GM23248 (cell line): Measurements from ENCODE around the gene EXOSC1. TPM values are rescaled to one million over a fixed set of nuclear protein-coding genes. Genes with fewer than 3 reads are reported as not detected.
"Not testable (repeated sequence)": the region's sequence is repeated elsewhere in the genome, so short reads cannot be mapped to it uniquely, and the experiment has no call there.

Source experiments
- DNase-seq: peaks from one replicate; pipeline ENCODE4 v3.0.0-alpha.2; 2015
- H2AFZ ChIP-seq: fragments of 200-600 bp; sonication (generic); 2 replicates; pipeline ENCODE4 v1.6.1; 2016; ENCODE audit warnings: antibody characterized with exemption
- H3F3A ChIP-seq: fragments of 200-600 bp; sonication (generic); 2 replicates; pipeline ENCODE4 v1.6.1; 2016; ENCODE audit warnings: mild to moderate bottlenecking, antibody characterized with exemption, mixed run types; ENCODE audit not compliant: insufficient read depth
- H3K27ac ChIP-seq: fragments of 200-600 bp; sonication (generic); 2 replicates; pipeline ENCODE4 v1.5.1; 2016; ENCODE audit warnings: mild to moderate bottlenecking
- H3K27me3 ChIP-seq: fragments of 200-600 bp; sonication (generic); replicated peaks from 2 replicates; pipeline ENCODE4 v1.6.1; 2016; ENCODE audit warnings: mild to moderate bottlenecking; ENCODE audit not compliant: insufficient read depth
- H3K36me3 ChIP-seq: fragments of 200-600 bp; sonication (generic); 2 replicates; pipeline ENCODE4 v1.6.1; 2016; ENCODE audit warnings: low read depth, mild to moderate bottlenecking
- H3K4me1 ChIP-seq: fragments of 200-600 bp; sonication (generic); 2 replicates; pipeline ENCODE4 v1.6.1; 2016; ENCODE audit warnings: mild to moderate bottlenecking; ENCODE audit not compliant: insufficient read depth
- H3K4me2 ChIP-seq: fragments of 200-600 bp; sonication (generic); one replicate; pipeline ENCODE4 v1.6.1; 2016; ENCODE audit warnings: mild to moderate bottlenecking; ENCODE audit not compliant: unreplicated experiment
- H3K4me3 ChIP-seq: fragments of 200-600 bp; sonication (generic); 2 replicates; pipeline ENCODE4 v1.5.1; 2016; ENCODE audit warnings: mild to moderate bottlenecking
- H3K79me2 ChIP-seq: fragments of 200-600 bp; sonication (generic); 2 replicates; pipeline ENCODE4 v1.6.1; 2016; ENCODE audit warnings: mild to moderate bottlenecking; ENCODE audit not compliant: insufficient read depth
- H3K9ac ChIP-seq: fragments of 200-600 bp; sonication (generic); 2 replicates; pipeline ENCODE4 v1.6.1; 2016; ENCODE audit warnings: mild to moderate bottlenecking
- H3K9me2 ChIP-seq: fragments of 200-600 bp; sonication (generic); 2 replicates; pipeline ENCODE4 v1.6.1; 2016; ENCODE audit warnings: mixed run types, mild to moderate bottlenecking, moderate library complexity; ENCODE audit not compliant: insufficient read depth
- H3K9me3 ChIP-seq: fragments of 200-600 bp; sonication (generic); one replicate; pipeline ENCODE4 v1.6.1; 2017; ENCODE audit warnings: low read depth
- H4K20me1 ChIP-seq: fragments of 200-600 bp; sonication (generic); 2 replicates; pipeline ENCODE4 v1.6.0; 2016; ENCODE audit not compliant: insufficient read depth
- EZH2 ChIP-seq: fragments of 200-600 bp; sonication (generic); IDR thresholded peaks from 2 replicates; pipeline ENCODE4 v1.6.1; 2018; ENCODE audit warnings: antibody characterized with exemption, mild to moderate bottlenecking; ENCODE audit not compliant: insufficient read depth, poor library complexity, severe bottlenecking
- EZH2phosphoT487 ChIP-seq: fragments of 200-600 bp; sonication (generic); IDR thresholded peaks from 2 replicates; pipeline ENCODE4 v1.6.1; 2018; ENCODE audit warnings: antibody characterized with exemption, moderate library complexity, mild to moderate bottlenecking, low read depth; ENCODE audit not compliant: insufficient read depth
- WGBS, 2 experiments: methylation state at CpG; one replicate each; pipeline ENCODE4 v1.1.6; 2015 to 2017; ENCODE audit warnings: low lambda C conversion rate in 2 of 2, low coverage in 1 of 2; ENCODE audit errors: missing lambda C conversion rate in 2 of 2; 5-methylcytosine and 5-hydroxymethylcytosine counted together
- in situ Hi-C: fragments of 300-500 bp; cut with MboI; formaldehyde crosslinking; loops from 2 replicates; pipeline ENCODE4 v1.15.0; 2020
- polyA plus RNA-seq: library from polyadenylated mRNA; unstranded; fragments of >200 nt; fragmentation: Nextera tagmentation; extraction: Ambion mirVana; gene quantifications from 2 replicates; pipeline ENCODE4 v1.2.1, GENCODE V29; 2016
- total RNA-seq: library from RNA; depleted of rRNA; stranded (reverse); fragments of >200 nt; shearing (Covaris generic); gene quantifications from 2 replicates; pipeline ENCODE4 v1.2.3, GENCODE V29; 2014

EXOSC1 gene
- total and polyA plus RNA-seq, 2 experiments from 2014 or later, result 46.8 to 56.6 TPM

GRCh38 chr10:97427571-97428179 is 18.1 kb downstream of the EXOSC1 start:
- Histone ChIP-seq H3K4me2 (peak overlapping the region; percentile 95), H3K9ac (peak overlapping the region; percentile 84), H2AFZ (no peak overlapping the region), H4K20me1 (no peaks in the 10 kb centered on the region; the same call in 1 of the 2 replicates), H3K79me2 (peaks cover 61% of the 10 kb centered on the region), H3K27ac (peak overlapping the region; percentile 91), H3K27me3 (no peaks in the 10 kb centered on the region), H3K4me3 (peak overlapping the region; percentile 88), H3F3A (peaks cover 76% of the 10 kb centered on the region), H3K9me2 (no peaks in the 10 kb centered on the region), H3K36me3 (peaks cover 28% of the 10 kb centered on the region), H3K4me1 (peaks cover 36% of the 10 kb centered on the region), H3K9me3 (no peaks in the 10 kb centered on the region)
- TF ChIP-seq EZH2phosphoT487, result no peak
- peak; percentile 70 for DNase-seq
- WGBS, 2 experiments, result 1 to 3% methylated on average over 9 of the region's 9 CpGs
- in situ Hi-C loops, result no loop called here

DNA sequence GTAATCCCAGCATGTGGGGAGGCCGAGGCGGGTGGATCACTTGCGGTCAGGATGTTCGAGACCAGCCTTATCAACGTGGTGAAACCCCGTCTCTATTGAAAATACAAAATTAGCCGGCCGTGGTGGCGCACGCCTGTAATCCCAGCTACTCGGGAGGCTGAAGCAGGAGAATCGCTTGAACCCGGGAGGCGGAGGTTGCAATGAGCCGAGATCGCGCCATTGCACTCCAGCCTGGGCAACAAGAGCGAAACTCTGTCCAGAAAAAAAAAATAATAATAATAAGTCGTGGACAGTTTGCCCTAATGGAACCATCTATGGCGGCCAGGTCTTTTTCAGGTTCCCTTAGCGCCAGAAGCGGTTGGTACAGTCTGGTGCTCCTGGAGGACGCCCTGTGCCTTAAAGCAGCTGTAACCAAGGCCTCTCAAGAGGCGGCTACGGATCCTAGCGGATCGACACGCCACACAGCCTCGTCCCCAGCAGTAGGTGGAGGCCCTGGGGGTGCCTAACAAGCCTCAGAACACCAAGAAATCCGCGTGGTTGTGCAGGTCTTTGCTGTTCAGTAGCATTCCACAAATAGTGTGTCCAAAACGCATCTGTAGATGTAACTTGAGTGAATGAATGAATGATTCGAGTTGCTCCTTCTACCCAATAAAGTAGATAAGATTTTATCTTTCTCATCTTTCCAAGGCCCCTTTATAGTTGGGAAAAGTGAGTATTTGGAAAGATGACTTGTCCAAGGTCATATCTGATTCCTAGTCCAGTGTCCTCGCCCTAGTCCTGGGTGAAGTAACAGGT is 18.8 kb downstream of the EXOSC1 start:
- H3K4me3 ChIP-seq, result peak overlapping the region; percentile 88
- H3K27me3 ChIP-seq, result no peaks in the 10 kb centered on the region
- H3K9ac ChIP-seq, result peak overlapping the region; percentile 84
- peak overlapping the region; percentile 49 for H2AFZ ChIP-seq
- H3F3A ChIP-seq, result peaks cover 78% of the 10 kb centered on the region
- 5% methylated on average over 33 to 34 of the region's 34 CpGs for WGBS, 2 experiments
- H3K9me2 ChIP-seq, result no peaks in the 10 kb centered on the region
- H3K9me3 ChIP-seq, result no peaks in the 10 kb centered on the region
- in situ Hi-C loops, result no loop called here
- no peaks in the 10 kb centered on the region; the same call in 1 of the 2 replicates for H4K20me1 ChIP-seq
- peak; percentile 58 for DNase-seq
- TF ChIP-seq EZH2phosphoT487 (no peak), EZH2 (no peak)
- peaks cover 26% of the 10 kb centered on the region for H3K36me3 ChIP-seq
- H3K4me1 ChIP-seq, result peaks cover 43% of the 10 kb centered on the region
- peaks cover 59% of the 10 kb centered on the region for H3K79me2 ChIP-seq
- peak overlapping the region; percentile 91 for H3K27ac ChIP-seq
- peak overlapping the region; percentile 95 for H3K4me2 ChIP-seq

DNA sequence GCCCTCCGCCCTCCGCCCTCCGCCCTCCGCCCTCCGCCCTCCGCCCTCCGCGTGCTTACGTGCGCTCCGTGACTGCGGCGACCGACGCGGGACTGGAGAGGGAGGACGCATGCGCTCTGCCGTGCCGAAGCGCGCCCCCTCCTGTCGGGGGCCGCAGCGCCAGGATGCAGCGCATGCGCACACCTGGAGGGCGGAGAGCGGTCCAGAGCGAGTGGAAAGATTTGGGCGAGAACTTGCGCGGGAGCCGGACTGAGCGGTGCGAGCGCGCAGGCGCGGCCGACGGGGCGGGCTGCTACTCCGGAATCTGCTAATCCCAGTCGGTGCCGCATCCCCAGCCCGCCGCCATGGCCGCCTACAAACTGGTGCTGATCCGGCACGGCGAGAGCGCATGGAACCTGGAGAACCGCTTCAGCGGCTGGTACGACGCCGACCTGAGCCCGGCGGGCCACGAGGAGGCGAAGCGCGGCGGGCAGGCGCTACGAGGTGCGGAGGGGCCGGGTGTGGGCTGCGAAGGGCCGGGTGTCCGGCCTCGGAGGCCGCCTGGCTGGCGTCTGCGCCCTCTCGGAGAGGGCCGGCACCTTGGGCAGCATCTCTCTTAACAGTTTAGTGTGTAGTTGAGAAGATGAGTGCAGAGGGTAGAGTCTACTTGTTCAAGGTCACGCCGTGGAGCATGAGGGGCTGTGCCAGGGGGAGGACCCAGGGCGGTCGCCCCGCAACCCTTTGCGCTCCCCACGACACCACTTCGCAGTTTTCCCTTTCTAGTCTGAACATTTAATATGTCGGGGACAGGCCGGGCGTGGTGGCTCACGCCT is 19.6 kb downstream of the EXOSC1 start, which contains the start of gene PGAM1:
Gene PGAM1, plus strand, starts transcription at position 228 of the 812 bp plus-strand sequence. Its CDS starts 117 bp downstream, at position 345.
- H3K9me3 ChIP-seq, result no peaks in the 10 kb centered on the region
- peak within 1 kb of the TSS; percentile 84 for H3K9ac ChIP-seq
- peaks cover 55% of the 10 kb centered on the region for H3K79me2 ChIP-seq
- in situ Hi-C loops, result no loop called here
- peaks cover 43% of the 10 kb centered on the region for H3K4me1 ChIP-seq
- peaks cover 18% of the 10 kb centered on the region for H3K36me3 ChIP-seq
- DNase-seq, result peak; percentile 96
- no peaks in the 10 kb centered on the region for H3K27me3 ChIP-seq
- no peaks in the 10 kb centered on the region; the same call in 1 of the 2 replicates for H4K20me1 ChIP-seq
- peak within 1 kb of the TSS; percentile 95 for H3K4me2 ChIP-seq
- H3K4me3 ChIP-seq, result peak within 1 kb of the TSS; percentile 88
- 1% methylated on average over 70 to 82 of the region's 90 CpGs for WGBS, 2 experiments
- H3K27ac ChIP-seq, result peak within 1 kb of the TSS; percentile 91
- no peaks in the 10 kb centered on the region for H3K9me2 ChIP-seq
- peak within 1 kb of the TSS; percentile 88 for H2AFZ ChIP-seq
- peaks cover 70% of the 10 kb centered on the region for H3F3A ChIP-seq
- no peak for TF ChIP-seq EZH2phosphoT487
- no peak for TF ChIP-seq EZH2

GRCh38 chr10:97423757-97424098 is 22.1 kb downstream of the EXOSC1 start:
- H4K20me1 ChIP-seq, H3K9me2 ChIP-seq, H2AFZ ChIP-seq, DNase-seq, in situ Hi-C loops, H3K27me3 ChIP-seq, H3K9me3 ChIP-seq, H3K36me3 ChIP-seq: not testable (repeated sequence)
- Histone ChIP-seq H3K4me2 (peak overlapping the region; percentile 35), H3K79me2 (peaks cover 36% of the 10 kb centered on the region), H3F3A (peaks cover 59% of the 10 kb centered on the region), H3K27ac (peak overlapping the region; percentile 92), H3K9ac (peak overlapping the region; percentile 63), H3K4me3 (0 out of 2 replicates have a peak overlapping the region, but pooled peaks have one; percentile 10), H3K4me1 (peaks cover 32% of the 10 kb centered on the region)
- 80% methylated on average over 8 of the region's 8 CpGs for WGBS, 2 experiments
